GM18526 (cell line): Measurements from ENCODE around the gene LDLRAD1.

Experiments used
- POLR2A ChIP-seq: IDR thresholded peaks from 3 replicates; pipeline ENCODE4 v1.6.1; 2011; ENCODE audit not compliant: insufficient read length; ENCODE audit errors: extremely low read depth

The LDLRAD1 gene

DNA sequence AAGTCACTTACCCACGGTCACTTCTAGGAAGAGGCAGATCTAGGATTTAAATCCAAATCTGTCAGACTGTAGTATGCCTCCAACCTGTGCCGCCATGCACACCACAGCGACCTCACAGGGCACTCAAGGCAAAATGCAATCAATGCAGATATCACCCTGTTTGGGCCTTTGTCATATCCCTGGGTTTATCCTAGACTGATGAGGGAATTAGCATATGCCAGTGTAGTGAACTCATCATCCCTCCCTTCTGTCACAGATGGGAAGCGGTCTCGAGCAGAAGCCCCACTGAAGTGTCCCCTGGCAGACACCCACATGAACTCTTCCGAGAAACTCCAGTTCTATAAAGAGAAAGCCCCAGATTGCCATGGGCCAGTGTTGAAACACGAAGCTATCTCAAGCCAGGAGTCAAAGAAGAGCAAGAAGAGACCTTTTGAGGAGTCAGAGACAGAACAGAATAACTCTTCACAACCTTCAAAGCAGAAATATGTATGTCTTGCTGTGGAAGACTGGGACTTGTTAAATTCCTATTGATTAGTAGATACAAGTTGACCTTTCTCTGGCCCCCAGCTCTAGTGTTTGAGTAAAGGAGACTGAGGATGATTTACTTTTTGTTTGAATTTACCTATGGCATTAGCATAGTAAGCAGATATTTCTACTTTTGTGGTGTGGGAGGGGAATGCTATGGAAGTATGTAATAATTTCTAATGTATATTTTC is 50.4 kb downstream of the LDLRAD1 start:
- TF ChIP-seq POLR2A: no peak

DNA sequence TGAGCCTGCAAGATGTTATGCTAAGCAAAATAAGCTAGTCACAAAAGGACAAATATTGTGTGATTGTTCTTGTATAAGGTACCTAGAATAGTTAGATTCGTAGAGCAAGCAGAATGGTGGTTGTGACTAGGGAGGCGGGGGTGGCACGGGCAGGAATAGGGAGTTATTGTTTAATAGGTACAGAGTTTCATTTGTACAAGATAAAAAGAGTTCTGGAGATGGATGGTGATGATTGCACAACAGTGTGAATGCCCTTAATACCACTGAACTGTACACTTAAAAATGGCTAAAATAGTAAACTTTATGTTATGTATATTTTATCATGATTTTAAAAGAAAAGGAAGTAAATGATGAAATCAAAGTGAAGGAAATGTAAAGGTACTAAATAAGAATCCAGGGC is 51.2 kb downstream of the LDLRAD1 start:
- TF ChIP-seq POLR2A: no peak

DNA sequence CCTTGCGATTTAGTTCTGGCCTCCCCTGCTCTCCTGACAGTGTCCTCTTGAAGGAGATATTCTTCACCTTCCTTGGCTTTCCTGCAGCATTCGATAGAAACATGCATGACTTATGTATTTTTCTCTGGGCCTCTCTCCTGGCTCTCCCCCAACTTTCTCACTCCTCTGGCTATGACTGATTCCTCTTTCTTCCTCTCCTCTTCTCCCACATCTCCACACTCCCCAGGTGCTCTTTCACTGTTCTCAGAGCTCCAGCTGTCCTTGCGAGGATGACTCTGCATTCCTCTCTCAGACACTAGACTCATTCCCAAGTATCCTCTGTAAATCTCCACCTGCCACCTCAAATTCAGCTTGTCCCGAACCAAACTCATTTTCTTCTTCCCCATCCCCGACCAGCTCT is 53.9 kb downstream of the LDLRAD1 start:
- no peak for TF ChIP-seq POLR2A

DNA sequence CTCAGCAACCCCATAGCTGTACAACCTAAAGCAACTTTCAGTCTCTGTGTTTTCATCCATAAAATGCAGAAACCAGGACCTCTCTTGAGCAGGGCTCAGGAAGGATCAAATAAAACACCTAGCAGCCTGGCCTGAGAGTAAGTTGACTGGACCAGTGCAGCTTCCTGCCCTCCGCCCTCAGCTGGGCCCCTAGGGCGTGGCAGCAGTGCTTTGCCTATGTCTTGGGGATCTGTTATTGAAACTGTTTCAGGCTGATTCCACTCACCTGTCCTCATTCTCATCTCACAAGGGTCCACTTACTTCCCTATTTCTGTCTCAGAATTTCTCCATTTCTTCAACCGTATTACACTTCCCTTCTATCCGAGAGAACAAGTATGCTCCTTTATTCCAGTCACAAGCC is 54.5 kb downstream of the LDLRAD1 start:
- no peak for TF ChIP-seq POLR2A

DNA sequence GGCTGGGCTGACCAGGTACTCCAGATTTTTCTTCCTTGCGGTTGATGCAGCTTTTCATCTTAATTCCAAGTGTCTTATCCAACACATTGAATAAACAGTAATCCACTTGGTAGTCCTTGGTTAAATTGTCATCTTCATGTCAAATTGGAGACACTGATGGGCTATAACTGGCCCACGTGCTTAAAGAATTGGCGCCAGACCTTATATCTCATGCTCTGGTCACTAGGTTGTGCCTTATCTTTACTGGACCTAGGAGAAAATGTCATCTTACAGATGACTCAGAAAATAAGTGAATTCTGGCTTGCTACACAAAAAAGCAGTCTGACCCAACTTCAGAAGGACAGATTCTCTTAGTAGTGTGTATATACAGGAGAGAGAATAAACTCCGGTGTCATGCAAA is 55.6 kb downstream of the LDLRAD1 start:
- no peak for TF ChIP-seq POLR2A

DNA sequence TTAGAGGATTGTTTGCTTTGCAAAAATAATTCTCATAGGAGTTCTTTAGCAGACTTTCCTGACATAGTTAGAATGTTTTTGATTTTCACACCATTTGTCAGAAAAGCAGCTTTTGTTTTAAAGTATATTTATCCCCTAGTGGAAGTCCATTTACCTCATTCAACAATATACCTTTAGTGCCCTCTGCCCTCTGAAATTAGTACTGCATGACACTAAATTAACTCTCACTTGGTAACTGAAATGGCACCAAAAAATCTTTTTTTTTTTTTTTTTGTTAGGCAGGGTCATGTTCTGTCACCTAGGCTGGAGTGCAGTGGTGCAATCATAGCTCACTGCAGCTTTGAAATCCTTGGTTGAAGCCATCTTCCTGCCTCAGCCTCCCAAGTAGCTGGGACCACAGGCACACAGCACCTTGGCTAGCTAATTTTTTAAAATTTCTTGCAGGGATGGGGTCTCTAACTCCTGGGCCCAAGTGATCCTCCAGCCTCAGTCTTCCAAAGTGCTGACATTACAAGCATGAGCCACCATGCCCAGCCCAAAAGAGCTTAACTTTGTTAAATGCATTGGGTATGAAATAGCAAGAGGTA is 58.2 kb downstream of the LDLRAD1 start:
- no peak for TF ChIP-seq POLR2A
